ENCODE data around the gene SPIN1.

DNA sequence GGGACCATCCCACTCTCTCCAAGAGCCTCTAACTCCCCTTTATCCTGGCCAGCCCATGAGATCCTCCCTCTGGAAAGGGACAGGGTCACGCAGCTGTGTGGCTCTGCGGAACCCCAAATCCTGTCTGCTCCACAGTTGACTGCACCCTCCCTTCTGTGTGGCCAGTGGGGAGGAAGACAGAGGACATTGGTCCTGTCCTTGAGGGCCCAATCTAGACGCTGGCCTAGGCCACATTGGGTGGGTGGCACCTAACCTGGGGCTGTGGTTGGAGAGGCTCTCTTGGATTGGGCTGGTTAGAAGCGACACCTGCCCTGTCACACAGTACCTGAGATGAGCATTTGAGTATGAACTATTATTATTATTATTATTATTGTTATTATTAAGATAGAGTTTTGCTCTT lies 134.1 kb downstream of the SPIN1 start:
- TF ChIP-seq, protein P1, sequence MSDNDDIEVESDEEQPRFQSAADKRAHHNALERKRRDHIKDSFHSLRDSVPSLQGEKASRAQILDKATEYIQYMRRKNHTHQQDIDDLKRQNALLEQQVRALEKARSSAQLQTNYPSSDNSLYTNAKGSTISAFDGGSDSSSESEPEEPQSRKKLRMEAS (CRISPR knock-in tag; IDR thresholded peaks at IDR 0.05): no peak
- TF ChIP-seq, protein P2, sequence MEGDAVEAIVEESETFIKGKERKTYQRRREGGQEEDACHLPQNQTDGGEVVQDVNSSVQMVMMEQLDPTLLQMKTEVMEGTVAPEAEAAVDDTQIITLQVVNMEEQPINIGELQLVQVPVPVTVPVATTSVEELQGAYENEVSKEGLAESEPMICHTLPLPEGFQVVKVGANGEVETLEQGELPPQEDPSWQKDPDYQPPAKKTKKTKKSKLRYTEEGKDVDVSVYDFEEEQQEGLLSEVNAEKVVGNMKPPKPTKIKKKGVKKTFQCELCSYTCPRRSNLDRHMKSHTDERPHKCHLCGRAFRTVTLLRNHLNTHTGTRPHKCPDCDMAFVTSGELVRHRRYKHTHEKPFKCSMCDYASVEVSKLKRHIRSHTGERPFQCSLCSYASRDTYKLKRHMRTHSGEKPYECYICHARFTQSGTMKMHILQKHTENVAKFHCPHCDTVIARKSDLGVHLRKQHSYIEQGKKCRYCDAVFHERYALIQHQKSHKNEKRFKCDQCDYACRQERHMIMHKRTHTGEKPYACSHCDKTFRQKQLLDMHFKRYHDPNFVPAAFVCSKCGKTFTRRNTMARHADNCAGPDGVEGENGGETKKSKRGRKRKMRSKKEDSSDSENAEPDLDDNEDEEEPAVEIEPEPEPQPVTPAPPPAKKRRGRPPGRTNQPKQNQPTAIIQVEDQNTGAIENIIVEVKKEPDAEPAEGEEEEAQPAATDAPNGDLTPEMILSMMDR (IDR thresholded peaks at IDR 0.05): no peak
- no peak for TF ChIP-seq MYBL2 (CRISPR knock-in tag; IDR thresholded peaks at IDR 0.05)

Data from WTC11 (cell line).